ENCODE data around the gene WNT1. TPM values are rescaled to one million over a fixed set of nuclear protein-coding genes. Genes with fewer than 3 reads are reported as not detected.

The WNT1 gene
- total and polyA plus RNA-seq, 9 of the 15 experiments (the other 6 are each of a cell fraction or from before 2014, with no cell fraction given): not detected

DNA sequence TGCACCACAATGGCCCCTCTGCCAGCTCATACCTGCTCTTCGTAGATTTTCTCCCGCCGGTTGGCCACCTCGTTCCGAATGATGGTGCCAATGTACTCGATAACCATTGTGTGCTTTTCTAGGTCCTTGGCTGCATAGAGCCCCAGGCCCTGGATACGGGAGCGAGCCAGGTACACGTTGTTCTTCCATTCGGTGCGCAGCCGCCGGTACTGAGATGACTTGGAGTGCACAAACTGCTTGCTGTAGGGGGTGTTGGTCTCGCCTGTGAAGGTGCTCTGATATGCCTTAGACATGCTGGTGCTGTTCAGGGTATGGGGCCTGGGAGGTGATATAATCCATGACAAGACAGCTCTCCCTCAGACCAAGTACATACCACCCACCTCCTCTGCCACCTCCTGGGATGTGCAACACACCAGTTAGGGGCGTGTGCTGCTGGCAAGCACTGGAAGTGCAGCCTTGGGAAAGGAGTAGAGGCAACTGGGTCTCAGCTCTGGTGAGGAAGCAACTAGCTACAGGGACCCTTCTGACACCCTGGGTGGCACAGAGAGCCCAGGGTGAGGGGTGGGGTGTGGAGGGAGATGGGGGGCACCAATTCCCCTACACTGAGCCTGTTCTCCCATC lies 44.5 kb downstream of the WNT1 start:
- ChIA-PET CTCF (ENCODE audit: low intra/inter-chr PET ratio) (interaction anchor here (1.2 kb wide), 1 partner anchor 26 kb away, joined by 3 read pairs; no protein-coding TSS in a partner anchor), POLR2A (interaction anchor here (1.0 to 3.4 kb wide), 3 partner anchors 8 to 14 kb away, joined by 3 to 22 read pairs (median 8); no protein-coding TSS in a partner anchor)
- intact Hi-C loops (cut with micrococcal nuclease) (no loop called here), in situ Hi-C loops (cut with MboI) (no loop called here)
- no TSS peak for BruUV-seq (replicated peaks)
- no peak overlapping the region for H2AFZ ChIP-seq (ENCODE audit: low read depth, low read length)
- ATAC-seq: no peak
- H3K9ac ChIP-seq (ENCODE audit: insufficient read depth in 1 of 2, low read depth in 2 of 2, low read length in 2 of 2): no peak overlapping the region
- no peaks in the 10 kb centered on the region for H3K27me3 ChIP-seq (ENCODE audit: control insufficient read depth in 2 of 2, insufficient read depth in 2 of 2, low read length in 2 of 2)
- DNase-seq (ENCODE audit: extremely low read depth in 1 of 4, low spot score in 3 of 4): no peak
- H3K9me3 ChIP-seq (replicated peaks; ENCODE audit: control insufficient read depth, insufficient read depth, low read depth, low read length): no peaks in the 10 kb centered on the region
- WGBS (ENCODE audit: insufficient coverage, low coverage, missing lambda C conversion rate): 89% methylated on average over 15 of the region's 15 CpGs
- H3K79me2 ChIP-seq (ENCODE audit: control insufficient read depth, insufficient read depth, low read length): peaks cover 8% of the 10 kb centered on the region
- H3K4me3 ChIP-seq: no peak overlapping the region
- no peak overlapping the region for H3K4me2 ChIP-seq (ENCODE audit: insufficient read depth, low read length)
- peaks cover 72% of the 10 kb centered on the region for H3K36me3 ChIP-seq (ENCODE audit: control insufficient read depth, insufficient read depth, low read length)
- no peak overlapping the region for H3K27ac ChIP-seq (ENCODE audit: extremely low read depth, low read depth, low read length)
- H4K20me1 ChIP-seq (replicated peaks; ENCODE audit: control insufficient read depth, insufficient read depth, low read length): 0 out of 2 replicates have a peak, but pooled peaks cover 5% of the 10 kb centered on the region
- TF ChIP-seq, protein P1, sequence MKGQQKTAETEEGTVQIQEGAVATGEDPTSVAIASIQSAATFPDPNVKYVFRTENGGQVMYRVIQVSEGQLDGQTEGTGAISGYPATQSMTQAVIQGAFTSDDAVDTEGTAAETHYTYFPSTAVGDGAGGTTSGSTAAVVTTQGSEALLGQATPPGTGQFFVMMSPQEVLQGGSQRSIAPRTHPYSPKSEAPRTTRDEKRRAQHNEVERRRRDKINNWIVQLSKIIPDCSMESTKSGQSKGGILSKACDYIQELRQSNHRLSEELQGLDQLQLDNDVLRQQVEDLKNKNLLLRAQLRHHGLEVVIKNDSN (CRISPR knock-in tag; IDR thresholded peaks at IDR 0.05): 0 out of 2 replicates have a peak, but pooled peaks have one; percentile 14
- TF ChIP-seq ZFPM2 (CRISPR knock-in tag; IDR thresholded peaks at IDR 0.05): no peak
- no peak for FAIRE-seq
- no peaks in the 10 kb centered on the region for H3K9me1 ChIP-seq (ENCODE audit: control insufficient read depth, insufficient read depth, low read length)
- peaks cover 21 to 23% of the 10 kb centered on the region in 2 experiments for H3K4me1 ChIP-seq (replicated peaks in 1 of 2; ENCODE audit: control insufficient read depth in 2 of 2, insufficient read depth in 2 of 2, low read length in 2 of 2)

- Histone ChIP-seq H3K36me3 (ENCODE audit: control insufficient read depth, insufficient read depth, low read length) (peaks cover 83% of the 10 kb centered on the region), H3K9me3 (replicated peaks; ENCODE audit: control insufficient read depth, insufficient read depth, low read depth, low read length) (no peaks in the 10 kb centered on the region), H3K9me1 (ENCODE audit: control insufficient read depth, insufficient read depth, low read length) (no peaks in the 10 kb centered on the region), H3K79me2 (ENCODE audit: control insufficient read depth, insufficient read depth, low read length) (no peaks in the 10 kb centered on the region; the same call in 2 of the 3 replicates), H4K20me1 (replicated peaks; ENCODE audit: control insufficient read depth, insufficient read depth, low read length) (0 out of 2 replicates have a peak, but pooled peaks cover 5% of the 10 kb centered on the region), H3K4me3 (no peak overlapping the region), H3K27ac (ENCODE audit: extremely low read depth, low read depth, low read length) (no peak overlapping the region), H3K9ac (ENCODE audit: insufficient read depth in 1 of 2, low read depth in 2 of 2, low read length in 2 of 2) (no peak overlapping the region), H3K4me2 (ENCODE audit: insufficient read depth, low read length) (no peak overlapping the region), H3K4me1 (replicated peaks in 1 of 2; ENCODE audit: control insufficient read depth in 2 of 2, insufficient read depth in 2 of 2, low read length in 2 of 2) (peaks cover 15 to 19% of the 10 kb centered on the region in 2 experiments; a peak in 4 of 5 replicates), H2AFZ (ENCODE audit: low read depth, low read length) (no peak overlapping the region), H3K27me3 (ENCODE audit: control insufficient read depth in 2 of 2, insufficient read depth in 2 of 2, low read length in 2 of 2) (no peaks in the 10 kb centered on the region)
- TF ChIP-seq U2AF1 (optimal IDR thresholded peaks at IDR 0.05; ENCODE audit: low read depth, low read length) (no peak), HBP1 (CRISPR knock-in tag; IDR thresholded peaks at IDR 0.05) (no peak), NFATC3 (IDR thresholded peaks at IDR 0.05) (no peak), ETV5 (CRISPR knock-in tag; IDR thresholded peaks at IDR 0.05; ENCODE audit: low read depth) (no peak), RBM25 (IDR thresholded peaks at IDR 0.05; ENCODE audit: low read depth, low read length, severe bottlenecking) (peak; percentile 86), ZNF282 (CRISPR knock-in tag; IDR thresholded peaks at IDR 0.05) (no peak), NFE2L1 (tag; IDR thresholded peaks at IDR 0.05; ENCODE audit: borderline replicate concordance, low read depth) (no peak), BCOR (IDR thresholded peaks at IDR 0.05) (0 out of 2 replicates have a peak, but pooled peaks have one; percentile 22), JUNB (CRISPR knock-in tag; conservative IDR thresholded peaks at IDR 0.05) (no peak), FOXJ2 (tag; IDR thresholded peaks at IDR 0.05) (no peak), ZNF316 (IDR thresholded peaks at IDR 0.05) (no peak), ESRRA (IDR thresholded peaks at IDR 0.05; ENCODE audit: borderline replicate concordance, low read depth) (peak; percentile 47; the same call in 1 of the 2 replicates)
- BruUV-seq (replicated peaks): no TSS peak
- ChIA-PET CTCF (ENCODE audit: low intra/inter-chr PET ratio) (no interaction called here), POLR2A (interaction anchor here (0.9 to 3.4 kb wide), 5 partner anchors 8 to 20 kb away, joined by 4 to 22 read pairs (median 8); no protein-coding TSS in a partner anchor)
- intact Hi-C loops (cut with micrococcal nuclease) (no loop called here), in situ Hi-C loops (cut with MboI) (no loop called here)
- FAIRE-seq (no peak), ATAC-seq (no peak), DNase-seq (ENCODE audit: extremely low read depth in 1 of 4, low spot score in 3 of 4) (no peak)
- 95% methylated on average over 2 of the region's 2 CpGs for WGBS (ENCODE audit: insufficient coverage, low coverage, missing lambda C conversion rate)
Measured at GRCh38 chr12:49023812-49024211, 45.7 kb downstream of the WNT1 start.

Measured in K562 (cell line).